NCI-H2029 (cell line): ENCODE results near the gene MEGF11.

ENCODE experiments used
- DNase-seq: peaks from one replicate; lab custom pipeline; 2025; lab: John Stamatoyannopoulos, UW

MEGF11 gene

GRCh38 chr15:66092053-66093016 lies 161.2 kb downstream of the MEGF11 start:
- no peak for DNase-seq

GRCh38 chr15:66089509-66089908 lies 164.0 kb downstream of the MEGF11 start:
- no peak for DNase-seq

GRCh38 chr15:66089049-66089448 lies 164.5 kb downstream of the MEGF11 start:
- no peak for DNase-seq

GRCh38 chr15:66085128-66085527 lies 168.4 kb downstream of the MEGF11 start:
- no peak for DNase-seq

GRCh38 chr15:66084704-66085103 lies 168.8 kb downstream of the MEGF11 start:
- DNase-seq, result no peak

GRCh38 chr15:66080717-66081398 lies 172.7 kb downstream of the MEGF11 start:
- no peak for DNase-seq

- DNase-seq, result no peak
Measured at GRCh38 chr15:66078929-66079275, 174.6 kb downstream of the MEGF11 start.

GRCh38 chr15:66078196-66078928 lies 175.2 kb downstream of the MEGF11 start:
- no peak for DNase-seq

GRCh38 chr15:66077320-66077663 lies 176.3 kb downstream of the MEGF11 start:
- no peak for DNase-seq

GRCh38 chr15:66076591-66077319 lies 176.8 kb downstream of the MEGF11 start:
- DNase-seq, result no peak

GRCh38 chr15:66075947-66076346 lies 177.6 kb downstream of the MEGF11 start:
- DNase-seq, result no peak

- DNase-seq, result no peak
Measured at GRCh38 chr15:66072616-66073361, 180.8 kb downstream of the MEGF11 start.

- DNase-seq, result no peak
Measured at GRCh38 chr15:66071921-66072295, 181.6 kb downstream of the MEGF11 start.

GRCh38 chr15:66071160-66071920 lies 182.2 kb downstream of the MEGF11 start:
- DNase-seq, result no peak

- DNase-seq, result no peak
Measured at GRCh38 chr15:66070220-66070934, 183.2 kb downstream of the MEGF11 start.

GRCh38 chr15:66069751-66070150 lies 183.8 kb downstream of the MEGF11 start:
- DNase-seq, result no peak

GRCh38 chr15:66068801-66069200 lies 184.7 kb downstream of the MEGF11 start:
- no peak for DNase-seq

- no peak for DNase-seq
Measured at GRCh38 chr15:66067687-66068086, 185.9 kb downstream of the MEGF11 start.

GRCh38 chr15:66066481-66066880 lies 187.1 kb downstream of the MEGF11 start:
- no peak for DNase-seq

GRCh38 chr15:66066005-66066404 lies 187.5 kb downstream of the MEGF11 start:
- no peak for DNase-seq
